GM23338 (cell line): Measurements from ENCODE around the gene CD247.

Experiments used
- CREB1 ChIP-seq: fragments of 250-450 bp; sonication (Bioruptor Pico); IDR thresholded peaks from 2 replicates; pipeline ENCODE4 v1.5.0; 2020; ENCODE audit warnings: low read depth, mild to moderate bottlenecking, moderate library complexity
- CTCF ChIP-seq, 2 experiments: fragments of 200-600 bp in 1 of 2; sonication (generic) in 1 of 2; conservative IDR thresholded peaks; 2 replicates each; pipeline versions ENCODE4 v1.5.1 to v1.6.1; 2016 to 2017; ENCODE audit warnings: antibody characterized with exemption in 2 of 2, low read depth in 2 of 2, mild to moderate bottlenecking in 2 of 2, moderate library complexity in 1 of 2
- ETS1 ChIP-seq: IDR thresholded peaks from 2 replicates; pipeline ENCODE4 v1.6.1; 2016; ENCODE audit warnings: antibody characterized with exemption
- EZH2 ChIP-seq: fragments of 200-600 bp; sonication (generic); IDR thresholded peaks from one replicate; pipeline ENCODE4 v1.8.0; 2017; ENCODE audit warnings: antibody characterized with exemption, mild to moderate bottlenecking, low read depth; ENCODE audit not compliant: unreplicated experiment
- EZH2phosphoT487 ChIP-seq: fragments of 200-600 bp; sonication (generic); IDR thresholded peaks from one replicate; pipeline ENCODE4 v1.8.1; 2018; ENCODE audit warnings: antibody characterized with exemption; ENCODE audit not compliant: unreplicated experiment
- JUNB ChIP-seq: IDR thresholded peaks from one replicate; pipeline ENCODE4 v1.6.1; 2016; ENCODE audit warnings: antibody characterized with exemption; ENCODE audit not compliant: unreplicated experiment
- NANOG ChIP-seq: IDR thresholded peaks from 2 replicates; pipeline ENCODE4 v1.6.1; 2016; ENCODE audit warnings: antibody characterized with exemption, borderline replicate concordance
- POLR2AphosphoS5 ChIP-seq: IDR thresholded peaks from 2 replicates; pipeline ENCODE4 v1.6.1; 2016; ENCODE audit warnings: antibody characterized with exemption, low read depth
- REST ChIP-seq: IDR thresholded peaks from one replicate; pipeline ENCODE4 v1.6.1; 2018; ENCODE audit warnings: antibody characterized with exemption; ENCODE audit not compliant: unreplicated experiment
- STAT1 ChIP-seq: IDR thresholded peaks from one replicate; pipeline ENCODE4 v1.6.1; 2016; ENCODE audit warnings: antibody characterized with exemption; ENCODE audit not compliant: unreplicated experiment
- ZNF114 ChIP-seq: fragments of 250-450 bp; sonication (Bioruptor Pico); IDR thresholded peaks from 2 replicates; pipeline ENCODE4 v1.5.0; 2020; ENCODE audit warnings: mild to moderate bottlenecking, moderate library complexity
- ZNF331 ChIP-seq: fragments of 250-450 bp; sonication (Bioruptor Pico); IDR thresholded peaks from 2 replicates; pipeline ENCODE4 v1.5.0; 2020; ENCODE audit warnings: low read depth, mild to moderate bottlenecking, moderate library complexity
- ZNF462 ChIP-seq: fragments of 250-450 bp; sonication (Bioruptor Pico); IDR thresholded peaks from 2 replicates; pipeline ENCODE4 v1.5.0; 2020; ENCODE audit warnings: mild to moderate bottlenecking, moderate library complexity

GRCh38 chr1:167509587-167509986, 8.7 kb downstream of the CD247 start:
- no peak for TF ChIP-seq POLR2AphosphoS5
- TF ChIP-seq CTCF (conservative IDR thresholded peaks at IDR 0.05; ENCODE audit: low read depth in 2 of 2), result no peak
- TF ChIP-seq JUNB, result no peak
- no peak for TF ChIP-seq EZH2
- no peak for TF ChIP-seq ETS1
- no peak for TF ChIP-seq STAT1
- no peak for TF ChIP-seq REST
- TF ChIP-seq NANOG, result no peak
- no peak for TF ChIP-seq CREB1
- TF ChIP-seq EZH2phosphoT487, result no peak
- TF ChIP-seq ZNF331, result no peak
- no peak for TF ChIP-seq ZNF114 (CRISPR knock-in tag)
- no peak for TF ChIP-seq ZNF462
